Measurements from ENCODE around the gene OSMR.

The OSMR gene

DNA sequence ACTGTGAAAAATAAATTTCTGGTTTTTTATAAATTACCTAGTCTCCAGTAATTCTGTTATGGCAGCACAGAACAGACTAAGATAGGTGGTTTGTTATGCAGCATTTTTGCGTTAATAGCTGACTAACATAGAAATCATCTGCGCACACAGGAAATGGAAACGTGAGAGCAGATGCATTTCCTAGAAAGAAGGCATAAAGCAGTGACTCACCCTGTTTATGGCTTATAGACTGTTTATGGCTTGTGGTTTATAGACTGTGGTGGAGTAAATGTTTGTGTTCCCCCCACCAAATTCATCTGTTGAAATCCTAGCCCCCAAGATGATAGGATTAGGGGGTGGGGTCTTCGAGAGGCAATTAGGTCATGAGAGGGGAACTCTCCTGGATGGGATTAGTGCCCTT lies 18.3 kb upstream of the OSMR start:
- POLR2A ChIA-PET (ENCODE audit: low non-redundant PET): no interaction called here

DNA sequence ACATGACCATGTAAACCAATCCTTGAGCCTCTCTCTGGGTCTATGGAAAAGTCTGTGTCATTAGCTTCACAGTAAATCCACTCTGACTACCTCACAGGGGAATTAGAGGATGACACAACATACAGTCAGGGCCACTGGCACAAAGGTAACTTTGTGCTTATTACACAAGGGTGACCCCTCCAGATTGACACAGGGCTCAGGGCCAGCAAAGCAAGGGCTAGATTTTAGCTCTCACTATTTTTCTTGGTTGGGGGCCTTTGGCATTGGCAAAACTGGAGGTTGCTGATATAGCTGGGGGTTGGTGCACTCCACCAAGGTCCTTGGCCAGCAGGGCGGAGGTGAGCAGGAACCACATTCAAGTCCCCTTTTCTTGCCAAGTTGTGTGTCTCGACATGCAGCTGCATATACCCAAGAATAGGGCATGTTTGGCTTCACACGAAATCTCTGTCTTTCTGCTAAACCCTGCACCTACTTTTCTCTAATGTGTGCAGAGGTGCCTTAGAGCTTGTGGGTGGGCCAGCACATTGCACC lies 15.2 kb upstream of the OSMR start:
- POLR2A ChIA-PET (ENCODE audit: low non-redundant PET): no interaction called here
- peak overlapping the region; percentile 89 for H3K27ac ChIP-seq
- DNase-seq (ENCODE audit: low spot score): peak; percentile 72
- CTCF ChIA-PET: interaction anchor here (0.6 to 0.8 kb wide), 3 partner anchors 18 to 397 kb away, joined by 3 to 5 read pairs (median 4); no protein-coding TSS in a partner anchor
- TF ChIP-seq, protein P1, sequence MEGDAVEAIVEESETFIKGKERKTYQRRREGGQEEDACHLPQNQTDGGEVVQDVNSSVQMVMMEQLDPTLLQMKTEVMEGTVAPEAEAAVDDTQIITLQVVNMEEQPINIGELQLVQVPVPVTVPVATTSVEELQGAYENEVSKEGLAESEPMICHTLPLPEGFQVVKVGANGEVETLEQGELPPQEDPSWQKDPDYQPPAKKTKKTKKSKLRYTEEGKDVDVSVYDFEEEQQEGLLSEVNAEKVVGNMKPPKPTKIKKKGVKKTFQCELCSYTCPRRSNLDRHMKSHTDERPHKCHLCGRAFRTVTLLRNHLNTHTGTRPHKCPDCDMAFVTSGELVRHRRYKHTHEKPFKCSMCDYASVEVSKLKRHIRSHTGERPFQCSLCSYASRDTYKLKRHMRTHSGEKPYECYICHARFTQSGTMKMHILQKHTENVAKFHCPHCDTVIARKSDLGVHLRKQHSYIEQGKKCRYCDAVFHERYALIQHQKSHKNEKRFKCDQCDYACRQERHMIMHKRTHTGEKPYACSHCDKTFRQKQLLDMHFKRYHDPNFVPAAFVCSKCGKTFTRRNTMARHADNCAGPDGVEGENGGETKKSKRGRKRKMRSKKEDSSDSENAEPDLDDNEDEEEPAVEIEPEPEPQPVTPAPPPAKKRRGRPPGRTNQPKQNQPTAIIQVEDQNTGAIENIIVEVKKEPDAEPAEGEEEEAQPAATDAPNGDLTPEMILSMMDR (conservative IDR thresholded peaks at IDR 0.05; ENCODE audit: low read depth): no peak

More for the DNA sequence above, 18.3 kb upstream of the OSMR start:
- CTCF ChIA-PET: no interaction called here
- no peak for DNase-seq (ENCODE audit: low spot score)
- H3K27ac ChIP-seq: no peak overlapping the region
- TF ChIP-seq, protein P1 (conservative IDR thresholded peaks at IDR 0.05; ENCODE audit: low read depth): no peak

DNA sequence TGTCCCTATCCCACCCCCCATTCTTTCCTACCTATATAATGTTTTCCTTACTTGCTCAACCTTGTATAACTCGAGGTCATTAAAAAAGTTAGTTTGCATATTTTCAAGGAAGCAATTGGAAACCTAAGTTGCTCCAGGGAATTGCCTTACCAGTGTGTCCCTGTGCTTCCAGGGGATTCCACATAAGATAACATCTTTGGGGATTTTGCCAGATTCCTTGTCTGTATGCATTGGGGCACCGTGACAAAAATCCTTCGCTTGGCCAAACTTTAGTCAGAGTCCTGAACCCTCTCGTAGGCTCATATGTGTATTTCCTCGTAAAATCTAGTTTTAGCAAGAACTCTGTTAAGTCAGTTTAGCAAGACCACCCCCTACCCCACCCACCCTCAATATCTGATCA lies 14.7 kb upstream of the OSMR start:
- H3K27ac ChIP-seq: peak overlapping the region; percentile 89
- no peak for DNase-seq (ENCODE audit: low spot score)
- ChIA-PET POLR2A (ENCODE audit: low non-redundant PET) (no interaction called here), CTCF (interaction anchor here (0.6 kb wide), 1 partner anchor 397 kb away, joined by 4 read pairs; no protein-coding TSS in a partner anchor)
- TF ChIP-seq, protein P1 (conservative IDR thresholded peaks at IDR 0.05; ENCODE audit: low read depth): no peak

DNA sequence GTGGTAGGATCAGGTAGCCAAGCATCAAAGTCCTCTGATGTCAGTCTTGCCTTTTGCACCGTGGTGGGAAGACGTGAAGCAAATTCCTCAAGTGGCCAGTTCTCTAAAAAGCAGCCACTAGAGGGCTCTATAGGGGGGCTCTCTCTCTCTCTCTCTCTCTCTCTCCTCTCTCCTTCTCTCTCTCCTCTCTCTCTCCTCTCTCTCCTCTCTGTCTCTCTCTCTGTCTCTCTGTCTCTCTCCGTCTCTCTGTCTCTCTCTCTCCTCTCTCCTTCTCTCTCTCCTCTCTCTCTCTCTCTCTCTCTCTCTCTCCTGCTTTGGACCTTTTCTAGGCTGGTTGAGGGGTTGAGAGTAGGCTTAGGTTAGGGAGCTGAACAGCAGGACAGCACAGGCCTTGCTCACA lies 13.9 kb upstream of the OSMR start:
- ChIA-PET POLR2A (ENCODE audit: low non-redundant PET) (interaction anchor here (0.6 kb wide), 1 partner anchor 838 kb away, joined by 3 read pairs; no protein-coding TSS in a partner anchor), CTCF (no interaction called here)
- no peak for DNase-seq (ENCODE audit: low spot score)
- peak overlapping the region; percentile 89 for H3K27ac ChIP-seq
- TF ChIP-seq, protein P1 (conservative IDR thresholded peaks at IDR 0.05; ENCODE audit: low read depth): no peak

DNA sequence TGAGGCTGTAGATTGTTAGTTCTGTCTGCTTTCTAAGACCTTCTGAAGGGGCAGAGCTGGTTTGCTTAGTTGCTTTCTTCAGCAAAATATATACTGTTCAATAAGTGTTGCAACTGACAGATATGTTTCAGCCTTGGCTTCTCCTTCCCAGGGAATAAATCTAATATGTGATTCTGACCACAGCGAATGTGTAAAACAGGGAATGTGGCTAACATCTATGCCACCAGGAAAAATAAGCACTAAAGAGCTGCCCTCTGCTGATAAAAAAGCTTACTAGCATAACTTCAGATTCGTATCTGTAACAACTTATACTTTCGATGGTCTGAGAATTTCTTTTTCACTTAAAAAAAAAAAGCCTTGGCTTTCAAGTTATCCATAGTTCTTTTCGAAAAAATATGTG lies 13.0 kb upstream of the OSMR start:
- no peak for DNase-seq (ENCODE audit: low spot score)
- ChIA-PET CTCF (no interaction called here), POLR2A (ENCODE audit: low non-redundant PET) (interaction anchor here (0.5 kb wide), 1 partner anchor 14 kb away, joined by 3 read pairs; no protein-coding TSS in a partner anchor)

DNA sequence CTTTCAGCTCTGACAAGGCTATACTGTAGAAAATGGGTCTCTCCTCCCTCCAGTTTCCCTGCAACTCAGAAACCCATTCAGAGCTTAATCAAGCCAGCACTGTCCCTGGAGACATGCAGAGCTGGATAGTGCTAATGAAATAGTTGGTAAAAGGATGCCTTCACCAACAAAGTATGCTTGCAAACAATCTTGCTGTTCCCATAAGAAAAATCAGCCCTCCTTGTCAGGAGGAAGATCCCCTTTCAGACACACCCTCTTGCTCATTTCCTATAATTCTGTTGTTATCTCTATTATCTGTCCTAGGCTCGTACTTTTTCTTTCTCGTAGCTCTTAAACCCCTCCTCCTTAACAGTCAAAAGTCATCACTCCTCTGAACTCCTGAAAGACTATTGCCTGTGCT lies 9.9 kb upstream of the OSMR start:
- CTCF ChIA-PET: no interaction called here
- POLR2A ChIA-PET (ENCODE audit: low non-redundant PET): no interaction called here
- TF ChIP-seq, protein P1 (conservative IDR thresholded peaks at IDR 0.05; ENCODE audit: low read depth): no peak
- no peak for DNase-seq (ENCODE audit: low spot score)
- no peak overlapping the region for H3K27ac ChIP-seq

More for the DNA sequence above, 13.0 kb upstream of the OSMR start:
- H3K27ac ChIP-seq: no peak overlapping the region
- TF ChIP-seq, protein P1 (conservative IDR thresholded peaks at IDR 0.05; ENCODE audit: low read depth): no peak

All from RWPE1 (cell line).